ENCODE results near the gene EHMT1.

DNA sequence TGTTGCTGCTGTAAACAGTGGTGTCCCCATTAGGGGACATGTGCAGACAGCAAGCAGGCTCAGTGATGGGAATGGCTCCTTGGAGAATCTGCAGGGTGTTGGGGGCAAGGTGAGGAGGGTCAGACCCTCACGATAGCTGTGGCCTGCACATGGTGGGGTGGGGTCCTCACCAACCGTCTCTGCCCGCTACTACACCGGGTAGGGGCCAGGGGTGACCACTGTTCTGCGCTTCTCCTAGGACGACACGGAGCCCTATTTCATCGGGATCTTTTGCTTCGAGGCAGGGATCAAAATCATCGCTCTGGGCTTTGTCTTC lies 263.7 kb downstream of the EHMT1 start:
- TF ChIP-seq, protein P1, sequence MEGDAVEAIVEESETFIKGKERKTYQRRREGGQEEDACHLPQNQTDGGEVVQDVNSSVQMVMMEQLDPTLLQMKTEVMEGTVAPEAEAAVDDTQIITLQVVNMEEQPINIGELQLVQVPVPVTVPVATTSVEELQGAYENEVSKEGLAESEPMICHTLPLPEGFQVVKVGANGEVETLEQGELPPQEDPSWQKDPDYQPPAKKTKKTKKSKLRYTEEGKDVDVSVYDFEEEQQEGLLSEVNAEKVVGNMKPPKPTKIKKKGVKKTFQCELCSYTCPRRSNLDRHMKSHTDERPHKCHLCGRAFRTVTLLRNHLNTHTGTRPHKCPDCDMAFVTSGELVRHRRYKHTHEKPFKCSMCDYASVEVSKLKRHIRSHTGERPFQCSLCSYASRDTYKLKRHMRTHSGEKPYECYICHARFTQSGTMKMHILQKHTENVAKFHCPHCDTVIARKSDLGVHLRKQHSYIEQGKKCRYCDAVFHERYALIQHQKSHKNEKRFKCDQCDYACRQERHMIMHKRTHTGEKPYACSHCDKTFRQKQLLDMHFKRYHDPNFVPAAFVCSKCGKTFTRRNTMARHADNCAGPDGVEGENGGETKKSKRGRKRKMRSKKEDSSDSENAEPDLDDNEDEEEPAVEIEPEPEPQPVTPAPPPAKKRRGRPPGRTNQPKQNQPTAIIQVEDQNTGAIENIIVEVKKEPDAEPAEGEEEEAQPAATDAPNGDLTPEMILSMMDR (IDR thresholded peaks at IDR 0.05): no peak
- TF ChIP-seq SMC3 (IDR thresholded peaks at IDR 0.05; ENCODE audit: low read depth, low read length) (no peak), POLR2AphosphoS5 (IDR thresholded peaks at IDR 0.05; ENCODE audit: low read depth, low read length) (no peak), EP300 (IDR thresholded peaks at IDR 0.05; ENCODE audit: borderline replicate concordance in 1 of 2, low read depth in 1 of 2, low read length in 1 of 2) (no peak), GABPA (IDR thresholded peaks at IDR 0.05; ENCODE audit: low read depth) (no peak), GATA2 (CRISPR knock-in tag; IDR thresholded peaks at IDR 0.05) (no peak), EZH2phosphoT487 (IDR thresholded peaks at IDR 0.05; ENCODE audit: borderline replicate concordance, low read depth) (no peak), RCOR1 (IDR thresholded peaks at IDR 0.05; ENCODE audit: low read length) (no peak), CHD2 (IDR thresholded peaks at IDR 0.05; ENCODE audit: low read length, partially characterized antibody) (no peak)
- TF ChIP-seq, protein P2, sequence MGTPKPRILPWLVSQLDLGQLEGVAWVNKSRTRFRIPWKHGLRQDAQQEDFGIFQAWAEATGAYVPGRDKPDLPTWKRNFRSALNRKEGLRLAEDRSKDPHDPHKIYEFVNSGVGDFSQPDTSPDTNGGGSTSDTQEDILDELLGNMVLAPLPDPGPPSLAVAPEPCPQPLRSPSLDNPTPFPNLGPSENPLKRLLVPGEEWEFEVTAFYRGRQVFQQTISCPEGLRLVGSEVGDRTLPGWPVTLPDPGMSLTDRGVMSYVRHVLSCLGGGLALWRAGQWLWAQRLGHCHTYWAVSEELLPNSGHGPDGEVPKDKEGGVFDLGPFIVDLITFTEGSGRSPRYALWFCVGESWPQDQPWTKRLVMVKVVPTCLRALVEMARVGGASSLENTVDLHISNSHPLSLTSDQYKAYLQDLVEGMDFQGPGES (IDR thresholded peaks at IDR 0.05; ENCODE audit: low read depth, low read length): no peak
- TF ChIP-seq, protein P3, sequence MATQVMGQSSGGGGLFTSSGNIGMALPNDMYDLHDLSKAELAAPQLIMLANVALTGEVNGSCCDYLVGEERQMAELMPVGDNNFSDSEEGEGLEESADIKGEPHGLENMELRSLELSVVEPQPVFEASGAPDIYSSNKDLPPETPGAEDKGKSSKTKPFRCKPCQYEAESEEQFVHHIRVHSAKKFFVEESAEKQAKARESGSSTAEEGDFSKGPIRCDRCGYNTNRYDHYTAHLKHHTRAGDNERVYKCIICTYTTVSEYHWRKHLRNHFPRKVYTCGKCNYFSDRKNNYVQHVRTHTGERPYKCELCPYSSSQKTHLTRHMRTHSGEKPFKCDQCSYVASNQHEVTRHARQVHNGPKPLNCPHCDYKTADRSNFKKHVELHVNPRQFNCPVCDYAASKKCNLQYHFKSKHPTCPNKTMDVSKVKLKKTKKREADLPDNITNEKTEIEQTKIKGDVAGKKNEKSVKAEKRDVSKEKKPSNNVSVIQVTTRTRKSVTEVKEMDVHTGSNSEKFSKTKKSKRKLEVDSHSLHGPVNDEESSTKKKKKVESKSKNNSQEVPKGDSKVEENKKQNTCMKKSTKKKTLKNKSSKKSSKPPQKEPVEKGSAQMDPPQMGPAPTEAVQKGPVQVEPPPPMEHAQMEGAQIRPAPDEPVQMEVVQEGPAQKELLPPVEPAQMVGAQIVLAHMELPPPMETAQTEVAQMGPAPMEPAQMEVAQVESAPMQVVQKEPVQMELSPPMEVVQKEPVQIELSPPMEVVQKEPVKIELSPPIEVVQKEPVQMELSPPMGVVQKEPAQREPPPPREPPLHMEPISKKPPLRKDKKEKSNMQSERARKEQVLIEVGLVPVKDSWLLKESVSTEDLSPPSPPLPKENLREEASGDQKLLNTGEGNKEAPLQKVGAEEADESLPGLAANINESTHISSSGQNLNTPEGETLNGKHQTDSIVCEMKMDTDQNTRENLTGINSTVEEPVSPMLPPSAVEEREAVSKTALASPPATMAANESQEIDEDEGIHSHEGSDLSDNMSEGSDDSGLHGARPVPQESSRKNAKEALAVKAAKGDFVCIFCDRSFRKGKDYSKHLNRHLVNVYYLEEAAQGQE (IDR thresholded peaks at IDR 0.05; ENCODE audit: low read depth, low read length): no peak
